Mesothelial cell of epicardium (in vitro differentiated cells): ENCODE data around the gene ANKMY1. TPM values are rescaled to one million over a fixed set of nuclear protein-coding genes. Genes with fewer than 3 reads are reported as not detected.

Experiments
- DNase-seq, 2 experiments: peaks; one replicate each; pipeline ENCODE4 v3.0.0; 2021; ENCODE audit warnings: low spot score in 2 of 2; ENCODE audit not compliant: unreplicated experiment in 2 of 2
- H3K27ac Mint-ChIP-seq: 2 replicates; pipeline ENCODE4 v1.8.0; 2021; ENCODE audit warnings: mixed read lengths
- H3K27me3 Mint-ChIP-seq: 2 replicates; pipeline ENCODE4 v1.8.0; 2021; ENCODE audit warnings: low read depth, mixed read lengths
- H3K36me3 Mint-ChIP-seq: 2 replicates; pipeline ENCODE4 v1.8.0; 2021; ENCODE audit warnings: mixed read lengths
- H3K4me1 Mint-ChIP-seq: 2 replicates; pipeline ENCODE4 v1.8.0; 2021; ENCODE audit warnings: mixed read lengths
- H3K4me3 Mint-ChIP-seq: 2 replicates; pipeline ENCODE4 v1.8.0; 2021; ENCODE audit warnings: mild to moderate bottlenecking, moderate library complexity, mixed read lengths
- H3K9me3 Mint-ChIP-seq: 2 replicates; pipeline ENCODE4 v1.8.0; 2021; ENCODE audit warnings: mixed read lengths
- total RNA-seq: library from RNA; stranded (reverse); gene quantifications from 3 replicates; pipeline ENCODE4 v1.2.1, GENCODE V29; 2021
- TF ChIP-seq, protein P1 (sequence below): fragments of 200-600 bp; sonication (generic); IDR thresholded peaks from one replicate; pipeline ENCODE4 v1.5.0; 2021; ENCODE audit warnings: antibody characterized with exemption; ENCODE audit not compliant: unreplicated experiment

Gene ANKMY1
- total RNA-seq, 1 donor from 2014 or later, result 29.8 TPM

- Mint-ChIP-seq H3K4me1 (peaks cover 16% of the 10 kb centered on the region), H3K27ac (no peak overlapping the region), H3K4me3 (no peak overlapping the region), H3K36me3 (no peaks in the 10 kb centered on the region), H3K9me3 (no peaks in the 10 kb centered on the region), H3K27me3 (peaks cover 3% of the 10 kb centered on the region)
- DNase-seq, result no peak
- TF ChIP-seq, protein P1, sequence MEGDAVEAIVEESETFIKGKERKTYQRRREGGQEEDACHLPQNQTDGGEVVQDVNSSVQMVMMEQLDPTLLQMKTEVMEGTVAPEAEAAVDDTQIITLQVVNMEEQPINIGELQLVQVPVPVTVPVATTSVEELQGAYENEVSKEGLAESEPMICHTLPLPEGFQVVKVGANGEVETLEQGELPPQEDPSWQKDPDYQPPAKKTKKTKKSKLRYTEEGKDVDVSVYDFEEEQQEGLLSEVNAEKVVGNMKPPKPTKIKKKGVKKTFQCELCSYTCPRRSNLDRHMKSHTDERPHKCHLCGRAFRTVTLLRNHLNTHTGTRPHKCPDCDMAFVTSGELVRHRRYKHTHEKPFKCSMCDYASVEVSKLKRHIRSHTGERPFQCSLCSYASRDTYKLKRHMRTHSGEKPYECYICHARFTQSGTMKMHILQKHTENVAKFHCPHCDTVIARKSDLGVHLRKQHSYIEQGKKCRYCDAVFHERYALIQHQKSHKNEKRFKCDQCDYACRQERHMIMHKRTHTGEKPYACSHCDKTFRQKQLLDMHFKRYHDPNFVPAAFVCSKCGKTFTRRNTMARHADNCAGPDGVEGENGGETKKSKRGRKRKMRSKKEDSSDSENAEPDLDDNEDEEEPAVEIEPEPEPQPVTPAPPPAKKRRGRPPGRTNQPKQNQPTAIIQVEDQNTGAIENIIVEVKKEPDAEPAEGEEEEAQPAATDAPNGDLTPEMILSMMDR, result no peak
Measured at GRCh38 chr2:240446664-240447175, 111.1 kb downstream of the ANKMY1 start.

- Mint-ChIP-seq H3K4me1 (peaks cover 13% of the 10 kb centered on the region), H3K9me3 (no peaks in the 10 kb centered on the region), H3K36me3 (no peaks in the 10 kb centered on the region), H3K4me3 (no peak overlapping the region), H3K27ac (no peak overlapping the region), H3K27me3 (peaks cover 3% of the 10 kb centered on the region)
- TF ChIP-seq, protein P1, result no peak
- DNase-seq, result no peak
Measured at GRCh38 chr2:240445961-240446663, 111.7 kb downstream of the ANKMY1 start.

DNA sequence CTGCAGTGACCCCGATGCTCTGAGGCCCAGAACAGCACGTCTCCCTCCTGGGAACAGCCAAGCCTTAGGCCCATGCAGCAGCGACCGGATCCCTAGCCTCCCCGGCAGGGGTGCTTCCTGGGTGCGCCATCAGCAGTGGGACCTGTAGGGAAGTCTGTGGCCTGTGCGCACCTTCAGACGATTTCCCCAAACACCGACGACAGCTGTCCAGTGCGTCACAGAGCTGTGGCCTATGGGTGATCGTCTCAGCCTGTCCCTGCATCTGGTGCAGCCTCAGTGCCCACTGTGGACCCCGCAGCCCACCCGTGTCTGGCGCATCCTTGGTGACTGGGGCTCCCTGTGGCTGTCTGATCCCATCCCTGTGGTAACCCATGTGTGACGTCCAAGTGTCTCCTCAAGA, 113.3 kb downstream of the ANKMY1 start:
- no peak for DNase-seq
- Mint-ChIP-seq H3K4me1 (no peaks in the 10 kb centered on the region), H3K4me3 (no peak overlapping the region), H3K27me3 (no peaks in the 10 kb centered on the region), H3K27ac (no peak overlapping the region), H3K36me3 (no peaks in the 10 kb centered on the region), H3K9me3 (no peaks in the 10 kb centered on the region)
- TF ChIP-seq, protein P1, result no peak

- Mint-ChIP-seq H3K36me3 (no peaks in the 10 kb centered on the region), H3K4me3 (no peak overlapping the region), H3K9me3 (no peaks in the 10 kb centered on the region), H3K4me1 (no peaks in the 10 kb centered on the region), H3K27me3 (no peaks in the 10 kb centered on the region), H3K27ac (no peak overlapping the region)
- TF ChIP-seq, protein P1, result no peak
- no peak for DNase-seq
Measured at GRCh38 chr2:240443891-240444301, 113.9 kb downstream of the ANKMY1 start.

DNA sequence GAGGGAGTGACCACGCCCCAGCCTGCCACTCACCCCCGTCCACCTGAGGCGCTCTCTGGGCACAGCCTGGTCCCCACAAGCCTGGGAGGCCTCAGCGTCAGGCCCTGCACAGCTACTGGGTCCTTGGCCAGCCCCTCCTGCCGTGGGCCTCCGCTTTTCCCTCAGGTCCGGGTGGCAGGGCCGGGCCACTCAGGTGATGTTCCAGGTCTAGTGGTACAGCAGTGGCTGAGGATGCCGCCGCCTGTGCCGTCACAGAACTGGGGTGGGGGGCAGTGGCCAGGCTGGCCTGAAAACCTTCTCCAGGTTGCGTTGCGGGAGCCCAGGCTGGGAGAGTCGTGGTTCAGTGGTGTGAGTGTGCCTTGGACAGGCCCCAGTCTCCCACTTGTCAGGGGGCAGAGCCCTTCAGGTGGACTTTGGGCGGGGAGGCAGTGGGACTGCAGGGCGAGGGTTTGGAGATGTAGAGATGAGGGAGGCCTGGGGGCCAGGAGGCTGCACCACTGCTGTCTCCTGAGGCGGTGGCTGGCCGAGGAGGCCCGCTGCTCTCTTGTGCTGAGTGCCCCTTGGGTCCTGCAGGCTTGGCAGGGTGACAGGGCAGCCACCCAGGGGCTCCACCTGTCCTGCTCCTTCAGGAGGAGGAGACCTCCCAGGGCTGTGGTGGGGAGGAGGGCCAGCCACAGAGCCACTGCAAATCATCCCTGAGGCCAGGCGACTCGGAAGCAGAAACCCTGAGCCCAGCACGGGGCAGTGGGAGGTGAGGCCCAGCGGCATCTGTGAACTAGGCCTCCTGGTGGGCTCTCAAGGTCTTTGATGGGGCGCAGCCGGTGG, 114.7 kb downstream of the ANKMY1 start:
- no peak for DNase-seq
- H3K4me3 Mint-ChIP-seq, result no peak overlapping the region
- H3K9me3 Mint-ChIP-seq, result no peaks in the 10 kb centered on the region
- no peaks in the 10 kb centered on the region for H3K36me3 Mint-ChIP-seq
- H3K4me1 Mint-ChIP-seq, result peaks cover 4% of the 10 kb centered on the region
- peaks cover under 1% of the 10 kb centered on the region for H3K27me3 Mint-ChIP-seq
- TF ChIP-seq, protein P1, result no peak
- H3K27ac Mint-ChIP-seq, result no peak overlapping the region
